Endothelial cell of umbilical vein (primary cell): ENCODE results near the gene FILIP1L. TPM values are rescaled to one million over a fixed set of nuclear protein-coding genes. Genes with fewer than 3 reads are reported as not detected.

ENCODE experiments used
- BruUV-seq: library from RNA; stranded (reverse); fragments of 400-500 nt; replicated peaks from 2 replicates; lab custom pipeline; 2021; lab: Mats Ljungman, UMichigan
- CTCF ChIA-PET: fragments of 300-600, 350-600 bp; sonication (Branson Sonifier 250); formaldehyde crosslinking; loops from one replicate; lab custom pipeline; 2021; ENCODE audit warnings: antibody characterized with exemption, inconsistent platforms; lab: Charles Lee
- POLR2A ChIA-PET: fragments of 300-600, 350-600 bp; sonication (Branson Sonifier 250); formaldehyde crosslinking; loops from one replicate; lab custom pipeline; 2021; ENCODE audit warnings: antibody characterized with exemption, inconsistent platforms; lab: Charles Lee
- DNase-seq: peaks from one replicate; pipeline ENCODE4 v3.0.0-alpha.2; 2011; ENCODE audit warnings: low read depth, low spot score
- FAIRE-seq: peaks from 2 replicates; lab custom pipeline; 2011; peaks lifted over from hg19 to GRCh38; lab: Jason Lieb, UNC
- H2AFZ ChIP-seq: 2 replicates; pipeline ENCODE4 v1.6.0; 2012; ENCODE audit warnings: low read depth, low read length, control low read depth, inconsistent platforms
- H3K27ac ChIP-seq: 2 replicates; pipeline ENCODE4 v1.5.1; 2011; ENCODE audit warnings: low read depth, mild to moderate bottlenecking, control low read depth, low read length, moderate library complexity; ENCODE audit not compliant: insufficient read depth
- H3K27me3 ChIP-seq, 2 experiments: 2 replicates each; pipeline versions ENCODE4 v1.6.0 to v1.6.1; 2011; ENCODE audit warnings: low read length in 2 of 2, mixed read lengths in 1 of 2; ENCODE audit not compliant: control insufficient read depth in 2 of 2, insufficient read depth in 2 of 2
- H3K36me3 ChIP-seq, 2 experiments: 2 replicates in 1 of 2; 3 replicates in 1 of 2; pipeline ENCODE4 v1.5.1; 2011; ENCODE audit warnings: low read length in 2 of 2, mild to moderate bottlenecking in 1 of 2, moderate library complexity in 1 of 2; ENCODE audit not compliant: control insufficient read depth in 2 of 2, insufficient read depth in 2 of 2; ENCODE audit errors: extremely low read depth in 1 of 2
- H3K4me1 ChIP-seq: 3 replicates; pipeline ENCODE4 v1.5.1; 2011; ENCODE audit warnings: mild to moderate bottlenecking, low read length; ENCODE audit not compliant: control insufficient read depth, insufficient read depth; ENCODE audit errors: extremely low read depth
- H3K4me2 ChIP-seq: 2 replicates; pipeline ENCODE4 v1.6.1; 2011; ENCODE audit warnings: low read length, control low read depth, mixed read lengths; ENCODE audit not compliant: insufficient read depth
- H3K4me3 ChIP-seq, 3 experiments: fragments of 200-600 bp in 1 of 3; sonication (generic), shearing (Covaris generic) in 1 of 3; replicated peaks in 1 of 3; 2 replicates each; pipeline ENCODE4 v1.5.1; 2011 to 2016; ENCODE audit warnings: control low read depth in 3 of 3, low read length in 3 of 3, mild to moderate bottlenecking in 2 of 3, inconsistent platforms in 1 of 3, low read depth in 1 of 3, moderate library complexity in 1 of 3; ENCODE audit not compliant: insufficient read depth in 1 of 3
- H3K79me2 ChIP-seq: 2 replicates; pipeline ENCODE4 v1.6.0; 2012; ENCODE audit warnings: low read length, inconsistent platforms; ENCODE audit not compliant: control insufficient read depth, insufficient read depth
- H3K9ac ChIP-seq: replicated peaks from 2 replicates; pipeline ENCODE3; 2011; ENCODE audit warnings: low read length, control low read depth; ENCODE audit not compliant: insufficient read depth; ENCODE audit errors: extremely low read depth
- H3K9me1 ChIP-seq: replicated peaks from 3 replicates; pipeline ENCODE4 v1.6.0; 2011; ENCODE audit warnings: mild to moderate bottlenecking, low read length; ENCODE audit not compliant: control insufficient read depth, insufficient read depth; ENCODE audit errors: extremely low read depth
- H3K9me3 ChIP-seq: replicated peaks from 2 replicates; pipeline ENCODE4 v1.5.1; 2012; ENCODE audit warnings: low read length, inconsistent platforms; ENCODE audit not compliant: control insufficient read depth, insufficient read depth
- H4K20me1 ChIP-seq: replicated peaks from 2 replicates; pipeline ENCODE3; 2011; ENCODE audit warnings: mild to moderate bottlenecking, low read length; ENCODE audit not compliant: control insufficient read depth, insufficient read depth; ENCODE audit errors: extremely low read depth
- CTCF ChIP-seq, 2 donors: IDR thresholded peaks; 1 replicate in 1 of 2; 2 replicates in 1 of 2; pipeline ENCODE4 v1.5.1; 2011; ENCODE audit warnings: low read length in 2 of 2, mild to moderate bottlenecking in 2 of 2, moderate library complexity in 2 of 2, control low read depth in 1 of 2, inconsistent platforms in 1 of 2, low read depth in 1 of 2; ENCODE audit not compliant: insufficient read depth in 1 of 2; ENCODE audit errors: extremely low read depth in 1 of 2
- EZH2 ChIP-seq: IDR thresholded peaks from 2 replicates; pipeline ENCODE4 v1.6.1; 2012; ENCODE audit warnings: borderline replicate concordance, low read depth, mild to moderate bottlenecking, moderate library complexity, low read length, inconsistent platforms; ENCODE audit not compliant: severe bottlenecking
- GATA2 ChIP-seq: IDR thresholded peaks from 2 replicates; pipeline ENCODE4 v1.7.0; 2011; ENCODE audit warnings: low read depth, mild to moderate bottlenecking, moderate library complexity, mixed read lengths, low read length; ENCODE audit not compliant: insufficient read length, insufficient read depth
- JUN ChIP-seq: IDR thresholded peaks from 2 replicates; pipeline ENCODE4 v1.6.1; 2011; ENCODE audit warnings: borderline replicate concordance, low read depth; ENCODE audit not compliant: insufficient read length, insufficient read depth
- MAX ChIP-seq: IDR thresholded peaks from 2 replicates; pipeline ENCODE4 v1.6.1; 2011; ENCODE audit not compliant: insufficient read depth, insufficient read length
- MYC ChIP-seq: IDR thresholded peaks from one replicate; pipeline ENCODE4 v1.6.1; 2011; ENCODE audit warnings: mild to moderate bottlenecking, low read depth, low read length
- POLR2AphosphoS5 ChIP-seq: IDR thresholded peaks from 2 replicates; pipeline ENCODE4 v1.6.1; 2012; ENCODE audit warnings: low read depth, mild to moderate bottlenecking, control low read depth, low read length, moderate library complexity; ENCODE audit not compliant: insufficient read depth
- dilution Hi-C: fragments of 300-500 bp; cut with MboI; formaldehyde crosslinking; loops from one replicate; pipeline ENCODE4 v1.15.0; 2019; ENCODE audit warnings: low sequenced_read_pairs; ENCODE audit not compliant: extremely low pct_ligation_motif_present
- intact Hi-C: fragments of 100-400 bp; cut with micrococcal nuclease; formaldehyde crosslinking; loops from one replicate; pipeline ENCODE4 v1.10.0; 2022
- polyA plus RNA-seq, 4 experiments: library from polyadenylated mRNA; depleted of rRNA in 3 of 4; stranded (reverse) in 3 of 4; unstranded in 1 of 4; fragments of >200 nt; gene quantifications; 2 replicates each; pipeline versions ENCODE4 v1.2.1 to v1.2.3, GENCODE V29; 2011 to 2012; ENCODE audit warnings: missing spikeins in 1 of 4
- total RNA-seq: library from RNA; stranded (reverse); gene quantifications from 2 replicates; pipeline ENCODE4 v1.2.3, GENCODE V29; 2021

FILIP1L gene
- total and polyA plus RNA-seq, 2 donors (not counting 3 experiments of a cell fraction or from before 2014, with no cell fraction given), result 26.0 to 29.9 TPM

GRCh38 chr3:99951701-99952100 lies 162.6 kb downstream of the FILIP1L start:
- Histone ChIP-seq H2AFZ (no peak overlapping the region), H3K9me1 (no peaks in the 10 kb centered on the region), H3K4me3 (no peak overlapping the region), H3K9ac (no peak overlapping the region), H3K9me3 (no peaks in the 10 kb centered on the region), H4K20me1 (no peaks in the 10 kb centered on the region), H3K4me2 (no peak overlapping the region), H3K27me3 (no peaks in the 10 kb centered on the region), H3K79me2 (no peaks in the 10 kb centered on the region), H3K4me1 (no peaks in the 10 kb centered on the region), H3K36me3 (no peaks in the 10 kb centered on the region), H3K27ac (no peak overlapping the region)
- no peak for TF ChIP-seq POLR2AphosphoS5
- no peak for TF ChIP-seq EZH2
- TF ChIP-seq MYC, result no peak
- TF ChIP-seq MAX, result no peak
- no peak for TF ChIP-seq CTCF (IDR thresholded peaks at IDR 0.05; ENCODE audit: extremely low read depth in 1 of 2, insufficient read depth in 1 of 2, low read depth in 1 of 2, low read length in 2 of 2)
- no peak for TF ChIP-seq JUN
- TF ChIP-seq GATA2, result no peak
- DNase-seq (no peak), FAIRE-seq (no peak)
- intact Hi-C loops (no loop called here), dilution Hi-C loops (no loop called here)
- ChIA-PET CTCF (interaction anchor here (1.3 to 1.5 kb wide), 2 partner anchors 117 to 303 kb away, joined by 3 to 6 read pairs; no protein-coding TSS in a partner anchor), POLR2A (interaction anchor here (0.6 kb wide), 1 partner anchor 25 kb away, joined by 3 read pairs; no protein-coding TSS in a partner anchor)
- BruUV-seq, result no TSS peak
